ENCODE measurements around the gene SRSF5. TPM values are rescaled to one million over a fixed set of nuclear protein-coding genes. Genes with fewer than 3 reads are reported as not detected.

The SRSF5 gene
- total and polyA plus RNA-seq, 8 donors = 188 to 780 (median 659) TPM

- Histone ChIP-seq H3K36me3 (peaks cover 10 to 100% of the 10 kb centered on the region in 2 donors), H3K9me3 (no peaks in the 10 kb centered on the region), H3K27me3 (no peaks in the 10 kb centered on the region), H3K4me3 (no peak overlapping the region), H3K4me1 (peaks cover 5 to 54% of the 10 kb centered on the region in 2 donors), H3K27ac (peak overlapping the region in 1 of 2 donors; percentile 13)
- intact Hi-C loops (cut with DNase I) = no loop called here
- no peak for TF ChIP-seq CTCF (IDR thresholded peaks at IDR 0.05)
- DNase-seq = no peak
- ATAC-seq = no peak
Observed at GRCh38 chr14:69773571-69774276, 6.8 kb downstream of the SRSF5 start.

DNA sequence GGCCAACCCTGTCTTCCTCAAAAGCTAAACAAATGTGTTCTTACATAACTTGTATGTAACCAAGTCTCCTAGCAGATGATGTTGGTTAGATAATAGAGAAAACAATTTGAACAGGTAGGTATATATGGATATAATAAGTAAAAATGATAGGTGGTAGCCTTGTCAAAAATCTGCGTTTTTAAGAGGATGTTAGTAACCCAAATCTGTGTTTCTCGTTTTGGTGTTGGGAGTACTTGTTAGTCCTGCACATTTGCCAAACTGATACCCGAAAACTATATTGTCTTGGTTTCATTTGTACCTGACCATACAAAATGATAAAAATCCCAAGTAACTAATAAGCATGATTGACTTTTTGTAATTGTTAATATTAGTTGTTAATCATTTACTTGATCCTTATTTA lies 8.1 kb downstream of the SRSF5 start:
- peaks cover 10 to 99% of the 10 kb centered on the region in 2 donors for H3K36me3 ChIP-seq
- no peaks in the 10 kb centered on the region for H3K27me3 ChIP-seq
- no peak for DNase-seq
- intact Hi-C loops (cut with DNase I) = no loop called here
- peaks cover 0 to 41% of the 10 kb centered on the region in 2 donors for H3K4me1 ChIP-seq
- no peaks in the 10 kb centered on the region for H3K9me3 ChIP-seq
- no peak for TF ChIP-seq CTCF (IDR thresholded peaks at IDR 0.05)
- no peak for ATAC-seq
- H3K4me3 ChIP-seq = no peak overlapping the region
- no peak overlapping the region for H3K27ac ChIP-seq

- TF ChIP-seq CTCF (IDR thresholded peaks at IDR 0.05) = no peak
- no peak overlapping the region for H3K27ac ChIP-seq
- ATAC-seq = no peak
- DNase-seq = no peak
- no peaks in the 10 kb centered on the region for H3K9me3 ChIP-seq
- H3K27me3 ChIP-seq = no peaks in the 10 kb centered on the region
- no peak overlapping the region for H3K4me3 ChIP-seq
- peaks cover 6 to 99% of the 10 kb centered on the region in 2 donors for H3K36me3 ChIP-seq
- intact Hi-C loops (cut with DNase I) = no loop called here
- peaks cover 0 to 25% of the 10 kb centered on the region in 2 donors for H3K4me1 ChIP-seq
Observed at GRCh38 chr14:69776875-69777453, 10.0 kb downstream of the SRSF5 start.

- ATAC-seq (no peak), DNase-seq (no peak)
- Histone ChIP-seq H3K27ac (no peak overlapping the region), H3K27me3 (no peaks in the 10 kb centered on the region), H3K4me3 (no peak overlapping the region), H3K4me1 (peaks cover 0 to 15% of the 10 kb centered on the region in 2 donors), H3K9me3 (no peaks in the 10 kb centered on the region), H3K36me3 (peaks cover 0 to 83% of the 10 kb centered on the region in 2 donors)
- intact Hi-C loops (cut with DNase I) = no loop called here
- no peak for TF ChIP-seq CTCF (IDR thresholded peaks at IDR 0.05)
Observed at GRCh38 chr14:69779088-69779487, 12.1 kb downstream of the SRSF5 start.

DNA sequence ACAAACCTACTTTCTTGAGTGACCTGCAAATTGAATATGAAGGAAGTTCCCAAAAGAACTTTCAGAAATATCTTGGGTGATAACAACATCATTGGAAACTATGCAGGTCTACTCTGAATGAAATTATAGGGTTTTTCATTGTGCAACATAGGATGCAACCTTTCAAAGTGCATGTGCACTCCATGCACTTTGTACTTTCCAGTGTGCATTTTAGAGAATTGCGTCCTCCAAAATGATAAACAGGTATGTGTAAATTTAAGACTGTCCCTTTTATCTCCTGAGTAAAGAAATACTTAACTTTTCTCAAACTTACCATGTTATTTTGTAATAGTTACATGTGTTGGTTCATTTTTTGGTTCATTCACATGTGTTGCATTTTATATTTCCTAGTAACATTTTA lies 13.2 kb downstream of the SRSF5 start:
- no peaks in the 10 kb centered on the region for H3K27me3 ChIP-seq
- ATAC-seq = no peak
- H3K9me3 ChIP-seq = no peaks in the 10 kb centered on the region
- intact Hi-C loops (cut with DNase I) = no loop called here
- TF ChIP-seq CTCF (IDR thresholded peaks at IDR 0.05) = no peak
- DNase-seq = no peak
- peaks cover 0 to 10% of the 10 kb centered on the region in 2 donors for H3K4me1 ChIP-seq
- H3K36me3 ChIP-seq = peaks cover 0 to 73% of the 10 kb centered on the region in 2 donors
- no peak overlapping the region for H3K4me3 ChIP-seq
- H3K27ac ChIP-seq = no peak overlapping the region

Measured in left lung (tissue), 10 donors.